PC-9 (cell line): ENCODE data around the gene DLG2. TPM values are rescaled to one million over a fixed set of nuclear protein-coding genes. Genes with fewer than 3 reads are reported as not detected.
A peak's percentile ranks its signal among the peaks of the same experiment; 100 is the strongest.

Experiments
- BruUV-seq: library from RNA; stranded (reverse); fragments of 400-500 nt; replicated peaks from 2 replicates; lab custom pipeline; 2021; lab: Mats Ljungman, UMichigan
- CTCF ChIA-PET: fragments of 300-600 bp; sonication (Branson Sonifier 250); formaldehyde crosslinking; loops from one replicate; lab custom pipeline; 2022; ENCODE audit warnings: antibody characterized with exemption; lab: Charles Lee
- POLR2A ChIA-PET: fragments of 300-600 bp; sonication (Branson Sonifier 250); formaldehyde crosslinking; loops from one replicate; lab custom pipeline; 2022; ENCODE audit warnings: antibody characterized with exemption; ENCODE audit not compliant: unreplicated experiment; lab: Charles Lee
- DNase-seq, 2 experiments: peaks; one replicate each; pipeline versions ENCODE4 v3.0.0 to v3.0.0-alpha.2; 2015 to 2022; ENCODE audit warnings: mixed read lengths in 1 of 2
- H2AFZ ChIP-seq: fragments of 200-600 bp; sonication (generic); 2 replicates; pipeline ENCODE4 v1.8.1; 2017; ENCODE audit warnings: antibody characterized with exemption
- H3F3A ChIP-seq: fragments of 200-600 bp; sonication (generic); 2 replicates; pipeline ENCODE4 v1.8.1; 2017; ENCODE audit warnings: antibody characterized with exemption, mild to moderate bottlenecking, low read depth; ENCODE audit not compliant: insufficient read depth
- H3K27ac ChIP-seq: fragments of 200-600 bp; sonication (generic); 2 replicates; pipeline ENCODE4 v1.6.1; 2016; ENCODE audit warnings: mixed run types
- H3K27me3 ChIP-seq: fragments of 200-600 bp; sonication (generic); 2 replicates; pipeline ENCODE4 v1.6.1; 2016; ENCODE audit warnings: low read depth, mixed run types; ENCODE audit not compliant: insufficient read depth
- H3K36me3 ChIP-seq: fragments of 200-600 bp; sonication (generic); 2 replicates; pipeline ENCODE4 v1.6.1; 2016; ENCODE audit warnings: low read depth, mixed run types
- H3K4me1 ChIP-seq: fragments of 200-600 bp; sonication (generic); replicated peaks from 2 replicates; pipeline ENCODE4 v1.6.1; 2016; ENCODE audit warnings: mixed run types; ENCODE audit not compliant: insufficient read depth
- H3K4me2 ChIP-seq: fragments of 200-600 bp; sonication (generic); 2 replicates; pipeline ENCODE4 v1.6.1; 2017; ENCODE audit warnings: mixed run types
- H3K4me3 ChIP-seq: fragments of 200-600 bp; sonication (generic); 2 replicates; pipeline ENCODE4 v1.6.1; 2016; ENCODE audit warnings: mixed run types
- H3K79me2 ChIP-seq: fragments of 200-600 bp; sonication (generic); 2 replicates; pipeline ENCODE4 v1.6.1; 2017; ENCODE audit warnings: low read depth, mixed run types
- H3K9me2 ChIP-seq: fragments of 200-600 bp; sonication (generic); 2 replicates; pipeline ENCODE4 v1.8.1; 2017; ENCODE audit warnings: mild to moderate bottlenecking; ENCODE audit not compliant: insufficient read depth
- H3K9me3 ChIP-seq: fragments of 200-600 bp; sonication (generic); 2 replicates; pipeline ENCODE4 v1.8.1; 2016; ENCODE audit warnings: low read depth; ENCODE audit not compliant: insufficient read depth
- H4K20me1 ChIP-seq: fragments of 200-600 bp; sonication (generic); 2 replicates; pipeline ENCODE4 v1.8.1; 2017; ENCODE audit not compliant: insufficient read depth
- EZH2 ChIP-seq: fragments of 200-600 bp; sonication (generic); IDR thresholded peaks from 2 replicates; pipeline ENCODE4 v1.8.0; 2017; ENCODE audit warnings: antibody characterized with exemption, low read depth
- intact Hi-C: fragments of 100-400 bp; cut with micrococcal nuclease; formaldehyde crosslinking; loops from one replicate; pipeline ENCODE4 v1.10.0; 2022; ENCODE audit not compliant: unreplicated experiment
- total RNA-seq: library from RNA; stranded (reverse); gene quantifications from 2 replicates; pipeline ENCODE4 v1.2.3, GENCODE V29; 2021
- TF ChIP-seq, protein P1 (sequence below): fragments of 200-600 bp; sonication (generic); conservative IDR thresholded peaks from 2 replicates; pipeline ENCODE4 v1.6.1; 2017; ENCODE audit warnings: mixed run types, antibody characterized with exemption, mild to moderate bottlenecking, moderate library complexity

The DLG2 gene
- total RNA-seq, 1 experiment from 2014 or later: 6.4 TPM

DNA sequence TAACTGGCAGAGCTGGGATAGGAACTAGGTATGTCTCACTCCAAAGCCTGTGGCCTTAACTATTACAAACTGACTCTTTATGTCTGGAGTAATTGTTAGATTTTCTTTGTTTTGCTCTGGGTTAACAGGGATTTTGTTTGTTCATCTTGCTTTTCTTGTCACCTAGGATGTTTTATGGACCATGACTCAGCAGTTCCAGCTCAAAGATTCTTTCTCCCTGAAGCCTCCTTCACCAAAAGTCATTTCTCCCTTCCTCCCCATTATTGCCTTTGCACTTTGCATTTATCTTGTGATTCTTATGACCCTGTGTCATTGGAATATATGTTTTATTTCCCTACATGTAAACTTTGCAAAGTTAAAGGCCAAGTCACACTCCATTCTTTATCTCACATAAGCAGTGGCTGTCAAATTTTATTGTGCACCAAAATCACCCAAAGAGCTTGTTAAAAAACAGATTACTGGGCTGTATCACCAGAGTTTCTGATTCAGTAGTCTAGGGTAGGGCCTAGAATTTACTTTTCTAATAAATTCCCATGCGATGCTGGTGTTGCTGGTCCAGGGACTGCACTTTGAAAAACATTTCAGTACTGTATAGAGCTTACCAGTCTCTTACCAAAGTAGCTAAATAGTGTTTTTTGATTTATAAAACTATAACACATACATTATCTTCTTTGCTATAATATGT lies 327.7 kb downstream of the DLG2 start:
- no peaks in the 10 kb centered on the region for H4K20me1 ChIP-seq
- POLR2A ChIA-PET: interaction anchor here (0.8 kb wide), 1 partner anchor 167 kb away, joined by 4 read pairs; no protein-coding TSS in a partner anchor
- peaks cover 8% of the 10 kb centered on the region for H3K4me1 ChIP-seq
- peaks cover 9% of the 10 kb centered on the region; the same call in 1 of the 2 replicates for H3K9me2 ChIP-seq
- intact Hi-C loops: no loop called here
- 0 out of 2 replicates have a peak overlapping the region, but pooled peaks have one; percentile 14 for H3K4me2 ChIP-seq
- peak overlapping the region; percentile 61; the same call in 1 of the 2 replicates for H2AFZ ChIP-seq
- no peaks in the 10 kb centered on the region for H3K36me3 ChIP-seq
- H3K27ac ChIP-seq: peak overlapping the region; percentile 43
- no peaks in the 10 kb centered on the region for H3K27me3 ChIP-seq
- peaks cover 7% of the 10 kb centered on the region; the same call in 1 of the 2 replicates for H3K9me3 ChIP-seq
- CTCF ChIA-PET: no interaction called here
- no peak for TF ChIP-seq EZH2
- TF ChIP-seq, protein P1, sequence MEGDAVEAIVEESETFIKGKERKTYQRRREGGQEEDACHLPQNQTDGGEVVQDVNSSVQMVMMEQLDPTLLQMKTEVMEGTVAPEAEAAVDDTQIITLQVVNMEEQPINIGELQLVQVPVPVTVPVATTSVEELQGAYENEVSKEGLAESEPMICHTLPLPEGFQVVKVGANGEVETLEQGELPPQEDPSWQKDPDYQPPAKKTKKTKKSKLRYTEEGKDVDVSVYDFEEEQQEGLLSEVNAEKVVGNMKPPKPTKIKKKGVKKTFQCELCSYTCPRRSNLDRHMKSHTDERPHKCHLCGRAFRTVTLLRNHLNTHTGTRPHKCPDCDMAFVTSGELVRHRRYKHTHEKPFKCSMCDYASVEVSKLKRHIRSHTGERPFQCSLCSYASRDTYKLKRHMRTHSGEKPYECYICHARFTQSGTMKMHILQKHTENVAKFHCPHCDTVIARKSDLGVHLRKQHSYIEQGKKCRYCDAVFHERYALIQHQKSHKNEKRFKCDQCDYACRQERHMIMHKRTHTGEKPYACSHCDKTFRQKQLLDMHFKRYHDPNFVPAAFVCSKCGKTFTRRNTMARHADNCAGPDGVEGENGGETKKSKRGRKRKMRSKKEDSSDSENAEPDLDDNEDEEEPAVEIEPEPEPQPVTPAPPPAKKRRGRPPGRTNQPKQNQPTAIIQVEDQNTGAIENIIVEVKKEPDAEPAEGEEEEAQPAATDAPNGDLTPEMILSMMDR: no peak
- DNase-seq: no peak
- H3K79me2 ChIP-seq: no peaks in the 10 kb centered on the region
- no TSS peak for BruUV-seq
- H3K4me3 ChIP-seq: no peak overlapping the region
- no peaks in the 10 kb centered on the region for H3F3A ChIP-seq

DNA sequence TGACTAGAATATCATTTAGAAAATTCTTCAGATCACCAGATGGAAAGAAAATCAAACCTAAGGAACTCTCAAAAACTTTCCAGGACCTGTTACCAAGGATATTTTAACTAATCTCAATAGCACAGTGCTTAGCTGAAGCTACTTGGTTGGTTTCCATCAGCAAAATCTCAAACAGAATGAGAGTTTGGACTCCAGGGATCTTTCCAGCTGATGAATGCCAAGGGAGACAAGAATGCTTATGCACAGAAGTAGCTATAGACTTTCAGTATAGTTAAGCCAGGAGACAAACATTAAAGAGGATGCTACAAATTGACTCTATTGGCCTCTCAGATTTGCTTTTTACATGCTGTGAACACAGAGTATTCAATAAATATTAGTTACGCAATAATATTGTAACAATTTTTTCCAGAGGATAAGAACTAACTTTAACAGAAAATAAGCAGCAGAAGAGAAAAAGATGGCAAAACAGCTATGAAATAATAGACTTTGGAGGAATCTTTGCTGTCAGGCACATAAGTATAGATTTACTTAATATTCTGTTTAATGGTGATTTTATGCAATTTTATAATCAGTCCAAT lies 331.4 kb downstream of the DLG2 start:
- TF ChIP-seq, protein P1: no peak
- TF ChIP-seq EZH2: no peak
- intact Hi-C loops: no loop called here
- Histone ChIP-seq H3F3A (no peaks in the 10 kb centered on the region), H3K9me2 (peaks cover 11% of the 10 kb centered on the region; the same call in 1 of the 2 replicates), H3K36me3 (no peaks in the 10 kb centered on the region), H3K27me3 (no peaks in the 10 kb centered on the region), H3K27ac (no peak overlapping the region), H3K4me2 (no peak overlapping the region), H3K4me1 (peaks cover 8% of the 10 kb centered on the region), H2AFZ (no peak overlapping the region), H3K79me2 (no peaks in the 10 kb centered on the region), H4K20me1 (no peaks in the 10 kb centered on the region), H3K4me3 (no peak overlapping the region), H3K9me3 (peaks cover 7% of the 10 kb centered on the region; the same call in 1 of the 2 replicates)
- no TSS peak for BruUV-seq
- no peak for DNase-seq
- ChIA-PET CTCF (no interaction called here), POLR2A (no interaction called here)

DNA sequence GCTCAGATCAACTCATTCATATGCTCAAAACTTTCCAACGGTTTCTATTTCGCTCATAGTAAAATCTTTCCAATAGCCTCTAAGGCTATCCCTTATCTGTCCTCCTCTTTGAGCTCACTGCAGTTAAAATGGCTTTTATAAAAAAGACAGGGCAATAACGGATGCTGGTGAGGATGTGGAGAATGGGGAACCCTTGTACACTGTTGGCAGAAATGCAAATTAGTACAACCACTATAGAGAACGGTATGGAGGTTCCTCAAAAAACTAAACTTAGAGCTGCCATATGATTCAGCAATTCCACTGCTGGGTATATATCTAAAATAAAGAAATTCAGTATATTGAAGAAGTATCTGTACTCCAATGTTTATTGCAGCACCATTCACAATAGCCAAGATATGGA lies 345.6 kb downstream of the DLG2 start:
- Histone ChIP-seq H3K27me3 (no peaks in the 10 kb centered on the region), H4K20me1 (no peaks in the 10 kb centered on the region), H3K9me3 (no peaks in the 10 kb centered on the region), H3K4me3 (no peak overlapping the region), H3K36me3 (no peaks in the 10 kb centered on the region), H3K79me2 (no peaks in the 10 kb centered on the region), H2AFZ (no peak overlapping the region), H3K4me2 (no peak overlapping the region), H3K9me2 (no peaks in the 10 kb centered on the region; the same call in 1 of the 2 replicates), H3K27ac (no peak overlapping the region), H3F3A (no peaks in the 10 kb centered on the region), H3K4me1 (no peaks in the 10 kb centered on the region)
- DNase-seq: no peak
- CTCF ChIA-PET: no interaction called here
- BruUV-seq: no TSS peak
- POLR2A ChIA-PET: no interaction called here
- intact Hi-C loops: no loop called here
- no peak for TF ChIP-seq EZH2
- TF ChIP-seq, protein P1: no peak
